HG03439 (cell line): Measurements from ENCODE around the gene CCDC181.
A peak's percentile ranks its signal among the peaks of the same experiment; 100 is the strongest.
"Not testable (repeated sequence)": the region's sequence is repeated elsewhere in the genome, so short reads cannot be mapped to it uniquely, and the experiment has no call there.

ENCODE experiments used
- ATAC-seq: cut with Tn5 transposase; IDR thresholded peaks from one replicate; pipeline ENCODE4 v1.9.1; 2021; ENCODE audit warnings: mild to moderate bottlenecking, moderate library complexity; ENCODE audit not compliant: unreplicated experiment

CCDC181 gene

GRCh38 chr1:169427081-169427641 lies at the start of gene CCDC181:
Gene CCDC181 (minus strand): TSS chr1:169427474. CDS start chr1:169424927, 2,547 bp downstream.
- ATAC-seq, result peak; percentile 92

GRCh38 chr1:169475806-169476387 lies 48.6 kb upstream of the CCDC181 start:
- no peak for ATAC-seq

DNA sequence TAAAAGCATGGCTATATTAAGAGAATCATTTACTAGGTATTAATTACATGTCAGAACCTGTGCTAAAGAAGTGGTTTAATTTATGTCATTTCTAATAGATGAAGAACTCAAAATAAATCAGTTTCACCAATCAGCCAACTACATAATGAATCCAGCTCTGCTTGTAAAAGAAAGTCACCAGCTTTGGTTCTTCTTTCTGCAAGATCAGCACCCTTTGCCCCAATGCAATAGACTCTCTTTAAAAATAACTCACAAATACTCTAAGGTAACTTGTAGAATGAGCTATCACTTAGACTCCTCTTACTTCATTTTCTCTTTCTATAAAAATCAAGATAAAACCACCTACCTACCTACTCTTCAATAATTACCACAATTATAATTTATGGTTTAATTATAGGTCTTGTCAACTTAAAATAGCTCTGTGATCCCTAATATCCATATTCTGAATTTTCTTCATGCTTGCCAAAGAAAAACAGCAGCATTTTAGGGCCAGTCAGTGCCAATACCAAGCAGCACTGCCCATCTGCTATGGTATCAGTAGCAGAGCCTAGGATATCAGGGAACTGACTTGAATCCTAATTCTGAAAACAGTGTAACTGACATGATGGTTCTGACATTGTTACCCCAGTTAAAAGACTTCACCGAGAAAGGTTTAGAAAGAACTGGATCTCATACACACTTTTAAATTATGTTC lies 47.2 kb upstream of the CCDC181 start:
- no peak for ATAC-seq

GRCh38 chr1:169473347-169473746 lies 46.1 kb upstream of the CCDC181 start:
- no peak for ATAC-seq

DNA sequence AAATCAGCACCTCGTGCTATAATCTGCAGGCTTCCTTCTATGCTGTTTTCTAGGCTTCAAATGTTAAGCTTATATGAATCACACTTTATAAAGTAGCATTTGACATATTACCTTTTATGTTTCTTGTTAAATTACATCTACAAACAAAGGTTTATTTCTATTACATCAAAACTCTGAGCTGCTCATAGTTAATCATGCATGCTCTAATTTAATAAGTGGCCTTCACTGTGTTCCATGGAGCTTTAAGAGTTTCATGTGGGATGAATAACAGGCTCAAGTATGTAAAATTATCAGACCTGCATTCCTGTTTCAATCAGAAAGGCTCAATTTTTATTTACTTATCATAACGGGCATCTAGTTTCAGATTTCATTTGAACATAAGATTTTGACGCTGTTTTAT lies 45.5 kb upstream of the CCDC181 start:
- ATAC-seq, result no peak

DNA sequence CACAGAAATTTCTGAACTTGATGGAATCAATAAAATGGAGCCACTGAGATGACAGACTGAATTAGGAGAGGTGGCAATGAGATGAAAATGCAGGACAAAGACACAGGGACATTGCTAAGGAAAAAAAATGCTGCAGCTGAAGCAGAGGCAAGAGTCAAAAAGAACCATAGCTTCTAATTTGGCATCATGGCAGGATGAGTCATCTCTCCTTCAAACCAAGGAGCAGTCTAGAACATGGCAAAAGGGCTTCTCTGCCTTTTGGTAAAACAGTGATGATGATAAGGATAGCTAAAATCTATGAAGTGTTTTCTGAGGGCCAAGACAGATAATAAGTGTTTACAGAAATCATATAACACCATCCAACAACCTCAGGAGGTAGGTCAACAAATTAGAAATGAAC lies 41.7 kb upstream of the CCDC181 start:
- ATAC-seq, result no peak

DNA sequence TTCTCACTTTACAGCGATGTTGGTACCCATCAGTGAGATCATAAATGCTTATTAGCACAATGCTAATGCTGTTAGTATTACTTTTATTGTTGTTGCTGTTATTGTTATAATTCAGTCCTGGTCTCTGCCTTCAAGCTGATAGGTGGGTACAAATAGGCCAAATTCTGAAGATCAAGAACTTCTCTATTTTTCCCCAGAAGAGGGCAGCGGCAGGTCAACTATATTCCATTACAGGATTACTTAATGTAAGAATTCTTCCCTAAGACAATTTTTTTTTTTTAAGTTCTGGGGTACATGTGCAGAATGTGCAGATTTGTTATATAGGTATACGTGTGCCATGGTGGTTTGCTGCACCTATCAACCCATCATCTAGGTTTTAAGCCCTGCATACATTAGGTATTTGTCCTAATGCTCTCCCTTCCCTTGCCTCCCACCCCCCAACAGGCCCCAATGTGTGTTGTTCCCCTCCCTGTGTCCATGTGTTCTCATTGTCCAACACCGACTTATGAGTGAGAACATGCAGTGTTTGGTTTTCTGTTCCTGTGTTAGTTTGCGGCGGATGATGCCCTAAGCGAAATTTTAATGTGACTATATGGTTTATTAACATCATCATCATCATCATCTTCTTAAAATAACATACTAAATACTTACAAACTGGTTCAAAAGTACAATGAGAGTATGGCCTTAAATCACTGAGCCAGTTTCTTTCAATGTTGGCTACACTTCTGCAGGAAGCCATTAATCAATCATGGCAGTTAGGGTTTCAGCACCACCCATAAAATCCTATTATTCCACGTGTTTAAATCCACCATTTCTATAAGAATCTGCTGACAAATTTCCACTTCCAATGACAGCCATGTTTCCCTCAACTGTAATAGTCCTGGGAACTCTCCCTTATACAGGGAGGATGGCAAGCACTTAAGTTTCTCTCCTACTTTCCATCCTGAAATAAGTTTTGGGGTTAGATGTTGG lies 39.3 kb upstream of the CCDC181 start:
- no peak for ATAC-seq

- ATAC-seq, result no peak
These were observed 38.0 kb upstream of the CCDC181 start for GRCh38 chr1:169465281-169465680.

DNA sequence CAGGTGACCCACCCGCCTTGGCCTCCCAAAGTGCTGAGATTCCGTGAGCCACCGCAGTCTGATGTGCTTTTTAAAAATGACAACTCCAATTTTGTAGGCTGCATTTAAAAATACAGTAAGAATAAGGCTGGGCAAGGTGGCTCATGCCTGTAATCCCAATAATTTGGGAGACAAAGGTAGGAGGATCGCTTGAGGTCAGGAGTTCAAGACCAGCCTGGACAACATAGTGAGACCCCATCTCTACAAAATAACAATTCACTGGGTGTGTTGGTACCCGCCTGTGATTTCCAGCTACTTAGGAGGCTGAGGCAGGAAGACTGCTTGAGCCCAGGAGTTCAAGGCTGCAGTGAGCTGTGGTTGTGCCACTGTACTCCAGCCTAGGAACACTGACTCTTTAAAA lies 35.1 kb upstream of the CCDC181 start:
- no peak for ATAC-seq

- no peak for ATAC-seq
These were observed 34.2 kb upstream of the CCDC181 start for GRCh38 chr1:169461390-169462000.

- no peak for ATAC-seq
These were observed 33.0 kb upstream of the CCDC181 start for GRCh38 chr1:169460191-169460833.

GRCh38 chr1:169457443-169457842 lies 30.2 kb upstream of the CCDC181 start:
- no peak for ATAC-seq

- no peak for ATAC-seq
These were observed 28.8 kb upstream of the CCDC181 start for GRCh38 chr1:169456029-169456428.

GRCh38 chr1:169452921-169453320 lies 25.6 kb upstream of the CCDC181 start:
- no peak for ATAC-seq

DNA sequence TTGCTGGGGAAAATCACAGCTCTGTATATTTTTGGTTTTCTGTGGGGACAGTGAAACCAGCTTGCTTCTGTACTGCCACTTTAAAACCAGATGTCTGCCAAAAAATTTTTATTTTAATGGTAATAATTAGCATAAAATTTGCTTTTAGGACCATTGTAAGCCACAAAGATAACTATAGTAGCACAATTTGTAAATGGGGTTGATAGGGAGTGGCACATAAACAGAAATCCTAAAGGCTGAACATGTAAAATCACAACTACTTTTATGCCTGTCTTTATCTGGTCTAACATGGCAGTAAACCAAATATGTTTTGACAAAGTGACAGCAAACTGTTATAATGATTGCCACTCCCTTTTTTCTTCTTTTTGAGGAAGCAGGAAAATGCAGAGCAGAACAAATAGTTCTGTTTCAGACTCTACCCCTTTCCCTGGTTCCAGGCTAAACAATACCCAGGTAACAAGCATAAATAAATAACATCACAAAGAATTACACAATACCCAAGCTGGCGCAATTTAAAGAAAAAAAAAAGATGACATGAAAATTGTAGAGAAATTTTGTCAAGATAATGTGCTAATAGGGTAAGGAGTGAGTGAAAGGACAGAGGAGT lies 24.0 kb upstream of the CCDC181 start:
- no peak for ATAC-seq

DNA sequence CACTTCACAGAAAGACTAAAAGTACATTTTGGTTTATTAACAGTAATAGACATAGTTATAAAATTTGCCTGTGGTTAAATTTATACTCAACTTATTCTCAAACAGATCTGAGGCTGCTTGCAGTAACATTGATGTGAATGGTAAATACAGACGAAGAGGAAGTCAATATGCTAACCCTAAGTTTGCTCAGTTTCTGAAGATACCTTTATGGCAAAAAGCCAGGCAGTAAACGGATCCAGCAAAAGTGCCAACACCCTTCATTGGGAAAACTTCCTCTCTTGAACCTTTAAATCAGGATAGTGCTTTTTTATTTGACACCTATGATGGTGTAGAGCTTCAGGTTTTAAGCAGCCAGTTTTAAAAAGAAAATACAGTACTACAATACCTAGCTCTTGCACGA lies 16.6 kb upstream of the CCDC181 start:
- no peak for ATAC-seq

DNA sequence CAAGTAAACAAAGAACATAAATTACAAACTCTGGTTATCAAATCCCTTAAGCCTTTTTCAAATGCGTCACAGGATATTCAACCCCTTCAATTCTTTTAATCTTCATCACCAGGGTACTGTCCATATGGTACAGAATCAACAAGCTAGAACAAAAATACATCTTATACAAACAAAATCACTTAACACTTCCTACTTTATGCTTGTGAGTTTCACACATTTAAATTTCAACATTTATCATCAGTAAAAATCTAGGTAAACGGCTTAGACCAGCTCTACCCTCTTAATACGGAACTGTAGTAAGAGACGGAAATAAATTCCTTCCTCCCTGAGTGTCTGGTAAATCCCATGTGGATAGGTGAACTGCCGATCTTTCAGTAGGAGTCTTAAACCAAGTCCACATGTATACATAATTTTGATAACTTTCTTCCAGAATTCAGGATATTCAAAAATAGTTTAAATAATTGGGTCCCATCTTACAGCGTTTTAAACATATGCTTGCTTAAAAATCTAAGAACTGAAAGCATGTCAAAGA lies 1.0 kb downstream of the CCDC181 start:
- ATAC-seq, result no peak

GRCh38 chr1:169421309-169421708 lies 6.0 kb downstream of the CCDC181 start:
- ATAC-seq, result no peak

DNA sequence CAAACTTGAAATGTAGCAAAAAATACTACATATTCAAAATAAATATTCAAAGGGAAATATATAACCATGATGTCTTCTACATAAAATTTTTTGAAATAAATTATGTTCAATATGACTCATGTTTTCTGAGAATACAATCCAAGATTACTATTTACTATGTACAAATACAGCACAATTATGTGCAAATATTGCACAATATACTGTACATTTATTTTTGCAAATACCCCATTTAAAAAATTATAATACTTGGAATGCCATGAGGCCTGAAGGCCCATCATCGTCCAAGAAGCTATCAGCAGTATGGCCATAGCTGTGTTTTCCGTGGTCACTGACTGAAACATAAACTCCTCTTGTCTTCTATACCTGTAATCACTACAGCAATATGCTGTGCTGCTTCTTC lies 12.3 kb downstream of the CCDC181 start:
- no peak for ATAC-seq

GRCh38 chr1:169408340-169408739 lies 18.9 kb downstream of the CCDC181 start:
- not testable (repeated sequence) for ATAC-seq
